GM12891 (cell line): ENCODE data around the gene ERFE.

Experiments
- POLR2A ChIP-seq: IDR thresholded peaks from 2 replicates; pipeline ENCODE4 v1.6.1; 2011; ENCODE audit warnings: low read depth, low read length, control low read depth
- POLR2AphosphoS5 ChIP-seq: IDR thresholded peaks from 2 replicates; pipeline ENCODE4 v1.6.1; 2011; ENCODE audit warnings: low read depth, low read length, control low read depth
- SPI1 ChIP-seq: IDR thresholded peaks from 2 replicates; pipeline ENCODE4 v1.6.1; 2011; ENCODE audit warnings: low read depth, low read length, control low read depth
- TAF1 ChIP-seq: IDR thresholded peaks from 2 replicates; pipeline ENCODE4 v1.6.1; 2011; ENCODE audit warnings: low read depth, low read length, control low read depth

DNA sequence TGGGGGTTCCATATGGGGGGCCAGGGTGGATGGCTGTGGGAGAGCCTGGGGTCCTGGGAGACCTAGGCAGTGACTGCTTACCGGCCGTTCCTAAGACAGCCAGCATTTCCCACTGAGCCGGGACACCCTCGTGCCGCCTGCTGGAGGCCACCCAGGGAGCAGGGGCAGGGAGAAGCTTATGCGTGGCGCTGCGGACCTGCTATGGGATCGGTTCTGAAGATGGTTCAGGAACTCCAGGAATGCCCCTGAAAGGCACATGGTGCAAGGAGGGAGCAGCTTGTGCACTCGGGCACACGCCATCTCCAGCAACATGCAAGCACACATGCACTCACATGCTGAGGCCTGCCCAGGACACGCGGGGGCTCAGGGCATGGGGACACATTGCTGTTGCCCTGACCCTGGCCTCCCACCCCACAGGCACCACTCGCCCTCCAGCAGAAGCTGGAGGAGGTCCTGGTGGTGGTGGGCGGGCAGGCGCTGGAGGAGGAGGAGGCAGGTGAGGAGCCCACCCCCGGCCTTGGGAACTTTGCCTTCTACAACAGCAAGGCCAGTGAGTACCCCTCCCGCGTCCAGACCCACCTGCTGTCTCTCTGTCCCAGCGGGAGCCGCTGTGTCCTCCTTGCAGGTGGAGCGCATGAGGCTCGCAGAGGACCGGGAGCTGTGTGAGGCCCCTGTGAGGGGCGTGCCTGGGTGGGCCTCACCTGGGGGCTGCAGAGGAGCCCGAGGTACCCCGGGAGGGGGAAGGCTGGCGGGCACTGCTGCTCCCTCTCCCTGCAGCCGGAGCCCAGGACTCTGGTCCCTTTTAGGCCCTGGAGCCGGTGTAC, 16.2 kb upstream of the ERFE start:
- TF ChIP-seq POLR2A (no peak), SPI1 (no peak), TAF1 (no peak), POLR2AphosphoS5 (no peak)
